ENCODE measurements around the gene NXT2. TPM values are rescaled to one million over a fixed set of nuclear protein-coding genes. Genes with fewer than 3 reads are reported as not detected.

NXT2 gene
- total and polyA plus RNA-seq, 9 of the 15 experiments (the other 6 are each of a cell fraction or from before 2014, with no cell fraction given): 6.1 to 29.6 (median 14.2) TPM

GRCh38 chrX:109498434-109498833, 38.2 kb upstream of the NXT2 start:
- POLR2A ChIA-PET: no interaction called here

More at GRCh38 chrX:109498434-109498833, 38.2 kb upstream of the NXT2 start:
- H4K20me1 ChIP-seq (replicated peaks; ENCODE audit: control insufficient read depth, insufficient read depth, low read length): no peaks in the 10 kb centered on the region
- H3K4me3 ChIP-seq: no peak overlapping the region
- no peaks in the 10 kb centered on the region for H3K9me3 ChIP-seq (replicated peaks; ENCODE audit: control insufficient read depth, insufficient read depth, low read depth, low read length)
- in situ Hi-C loops (cut with MboI) (no loop called here), intact Hi-C loops (cut with micrococcal nuclease) (no loop called here)
- H3K27ac ChIP-seq (ENCODE audit: extremely low read depth, low read depth, low read length): no peak overlapping the region
- CTCF ChIA-PET (ENCODE audit: low intra/inter-chr PET ratio): no interaction called here
- no peak for DNase-seq (ENCODE audit: extremely low read depth in 1 of 4, low spot score in 3 of 4)
- peaks cover 0 to 5% of the 10 kb centered on the region in 2 experiments; a peak in 3 of 5 replicates for H3K27me3 ChIP-seq (ENCODE audit: control insufficient read depth in 2 of 2, insufficient read depth in 2 of 2, low read length in 2 of 2)
- H3K36me3 ChIP-seq (ENCODE audit: control insufficient read depth, insufficient read depth, low read length): no peaks in the 10 kb centered on the region
- no peak overlapping the region for H3K9ac ChIP-seq (ENCODE audit: insufficient read depth in 1 of 2, low read depth in 2 of 2, low read length in 2 of 2)
- no peak overlapping the region for H2AFZ ChIP-seq (ENCODE audit: low read depth, low read length)
- ATAC-seq: no peak
- H3K4me1 ChIP-seq (replicated peaks in 1 of 2; ENCODE audit: control insufficient read depth in 2 of 2, insufficient read depth in 2 of 2, low read length in 2 of 2): no peaks in the 10 kb centered on the region
- peak in 1 of 2 experiments; percentile 80; a peak in 1 of 4 replicates for TF ChIP-seq RCOR1 (IDR thresholded peaks at IDR 0.05; ENCODE audit: borderline replicate concordance in 1 of 2, low read depth in 2 of 2, low read length in 2 of 2)
- 0 out of 2 replicates have a peak, but pooled peaks have one; percentile 20 for TF ChIP-seq CBFA2T3 (IDR thresholded peaks at IDR 0.05)
- no peak for TF ChIP-seq MBD1 (CRISPR knock-in tag; IDR thresholded peaks at IDR 0.05)
- TF ChIP-seq KDM1A (IDR thresholded peaks at IDR 0.05): peak; percentile 79 to 86
- TF ChIP-seq ZBTB17 (CRISPR knock-in tag; IDR thresholded peaks at IDR 0.05): no peak
- no peaks in the 10 kb centered on the region for H3K9me1 ChIP-seq (ENCODE audit: control insufficient read depth, insufficient read depth, low read length)
- FAIRE-seq: no peak
- no peaks in the 10 kb centered on the region for H3K79me2 ChIP-seq (ENCODE audit: control insufficient read depth, insufficient read depth, low read length)
- no TSS peak for BruUV-seq (replicated peaks)
- WGBS (ENCODE audit: insufficient coverage, low coverage, missing lambda C conversion rate): 8% methylated on average over 1 of the region's 1 CpG
- H3K4me2 ChIP-seq (ENCODE audit: insufficient read depth, low read length): no peak overlapping the region
